T-helper 1 cell treated with Interleukin-12 subunit alpha and Interleukin-12 subunit beta and Interleukin-4 antibody, amounts not matched to agents 30 ng/mL and 1 ng/mL, for 36 hours (primary cell): ENCODE results near the gene SLC16A1. TPM values are rescaled to one million over a fixed set of nuclear protein-coding genes. Genes with fewer than 3 reads are reported as not detected.
"Not testable (repeated sequence)": the region's sequence is repeated elsewhere in the genome, so short reads cannot be mapped to it uniquely, and the experiment has no call there.

Source experiments
- intact Hi-C: fragments of 100-400 bp; cut with micrococcal nuclease; formaldehyde crosslinking; loops from one replicate; pipeline ENCODE4 v1.15.1; 2024
- total RNA-seq: library from RNA; stranded (reverse); gene quantifications from 2 replicates; pipeline ENCODE4 v1.2.3, GENCODE V29; 2022

The SLC16A1 gene
- total RNA-seq, 1 donor from 2014 or later, result 47.7 TPM

DNA sequence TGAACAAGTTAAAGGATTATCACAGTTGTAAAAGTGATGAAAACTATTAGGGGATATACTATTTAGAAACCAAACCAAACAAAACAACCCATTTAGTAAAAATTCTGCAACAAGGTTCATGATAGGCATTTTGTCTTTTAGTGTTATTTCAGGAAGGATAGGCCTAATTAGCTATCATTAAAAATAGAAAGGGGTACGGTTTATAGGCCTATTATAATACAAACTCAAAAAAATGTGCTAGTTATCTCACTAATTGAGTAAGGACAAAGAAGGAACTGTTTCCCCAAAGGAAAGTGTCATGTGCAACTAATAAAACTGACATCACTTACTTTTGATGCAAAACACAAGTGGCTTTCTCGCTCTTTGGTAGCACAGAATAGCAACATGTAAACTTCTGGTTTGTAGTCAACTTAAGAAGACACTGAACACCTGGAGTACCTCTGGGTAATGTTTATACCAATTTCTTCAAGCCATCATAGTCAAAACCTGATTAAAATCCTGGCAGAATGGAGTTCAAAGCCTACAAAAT is 28.5 kb downstream of the SLC16A1 start:
- intact Hi-C loops, result no loop called here

DNA sequence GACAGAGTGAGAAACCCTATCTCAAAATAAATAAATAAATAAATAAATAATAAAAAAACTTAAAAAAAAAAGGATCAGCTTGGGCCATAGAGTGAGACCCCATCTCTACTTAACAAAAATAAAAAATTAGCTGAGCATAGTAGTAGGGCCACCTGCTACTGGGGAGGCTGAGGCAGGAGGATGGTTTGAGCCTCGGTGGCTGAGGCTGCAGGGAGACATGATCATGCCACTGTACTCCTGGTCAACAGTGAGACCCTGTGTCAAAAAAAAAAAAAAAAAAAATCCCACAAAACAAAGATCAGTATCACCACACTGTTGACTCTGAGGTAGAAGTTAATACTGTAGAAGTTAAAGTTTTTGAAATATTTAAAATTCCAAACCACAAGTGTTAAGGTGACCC is 29.1 kb downstream of the SLC16A1 start:
- intact Hi-C loops, result no loop called here

DNA sequence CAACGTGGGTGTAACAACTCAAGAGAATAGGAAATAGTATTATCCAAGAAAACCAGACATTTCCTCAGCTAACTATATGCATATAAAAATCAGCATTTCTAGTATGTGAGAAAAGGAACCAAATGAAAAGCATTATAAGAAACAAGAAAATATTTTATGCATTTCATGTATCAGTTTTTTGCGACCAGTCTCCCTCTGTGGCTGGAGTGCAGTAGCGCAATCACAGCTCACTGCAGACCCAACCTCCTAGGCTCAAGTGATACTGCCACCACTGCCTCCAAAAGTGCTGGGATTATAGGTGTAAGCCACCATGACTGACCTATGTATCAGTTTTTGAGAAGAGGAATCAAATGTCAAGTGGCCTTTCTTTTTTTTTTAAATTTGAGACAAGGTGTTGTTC is 31.0 kb downstream of the SLC16A1 start:
- intact Hi-C loops, result no loop called here

DNA sequence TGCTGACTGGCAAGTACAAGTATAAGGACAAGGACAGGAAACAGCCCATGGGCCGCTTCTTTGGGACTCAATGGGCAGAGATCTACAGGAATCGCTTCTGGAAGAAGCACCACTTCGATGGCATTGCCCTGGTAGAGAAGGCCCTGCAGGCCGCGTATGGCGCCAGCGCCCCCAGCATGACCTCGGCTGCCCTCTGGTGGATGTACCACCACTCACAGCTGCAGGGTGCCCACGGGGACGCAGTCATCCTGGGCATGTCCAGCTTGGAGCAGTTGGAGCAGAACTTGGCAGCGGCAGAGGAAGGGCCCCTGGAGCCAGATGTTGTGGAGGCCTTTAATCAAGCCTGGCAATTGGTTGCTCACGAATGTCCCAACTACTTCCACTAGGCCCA is 32.0 kb downstream of the SLC16A1 start:
- intact Hi-C loops, result no loop called here

DNA sequence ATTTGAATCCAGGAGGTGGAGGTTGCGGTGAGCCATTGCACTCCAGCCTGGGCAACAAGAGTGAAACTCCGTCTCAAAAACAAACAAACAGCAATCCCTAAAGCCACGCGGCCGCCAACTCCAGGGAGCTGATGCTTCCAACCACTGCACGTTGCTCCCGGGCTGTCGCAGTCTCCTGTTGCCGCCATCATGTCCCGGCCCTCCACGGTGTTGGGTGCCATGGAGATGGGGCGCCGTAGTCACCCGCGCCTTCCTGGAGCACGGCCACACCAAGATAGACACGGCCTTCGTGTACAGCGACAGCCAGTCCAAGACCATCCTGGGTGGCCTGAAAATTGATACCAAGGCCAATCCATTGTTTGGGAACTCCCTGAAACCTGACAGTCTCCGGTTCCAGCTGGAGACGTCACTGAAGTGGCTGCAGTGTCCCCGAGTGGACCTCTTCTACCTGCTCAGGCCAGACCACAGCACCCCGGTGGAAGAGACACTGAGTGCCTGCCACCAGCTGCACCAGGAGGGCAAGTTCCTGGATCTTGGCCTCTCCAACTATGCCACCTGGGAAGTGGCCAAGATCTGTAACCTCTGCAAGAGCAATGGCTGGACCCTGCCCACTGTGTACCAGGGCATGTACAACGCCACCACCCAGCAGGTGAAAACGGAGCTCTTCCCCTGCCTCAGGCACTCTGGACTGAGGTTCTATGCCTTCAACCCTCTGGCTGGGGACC is 32.6 kb downstream of the SLC16A1 start:
- intact Hi-C loops, result no loop called here

DNA sequence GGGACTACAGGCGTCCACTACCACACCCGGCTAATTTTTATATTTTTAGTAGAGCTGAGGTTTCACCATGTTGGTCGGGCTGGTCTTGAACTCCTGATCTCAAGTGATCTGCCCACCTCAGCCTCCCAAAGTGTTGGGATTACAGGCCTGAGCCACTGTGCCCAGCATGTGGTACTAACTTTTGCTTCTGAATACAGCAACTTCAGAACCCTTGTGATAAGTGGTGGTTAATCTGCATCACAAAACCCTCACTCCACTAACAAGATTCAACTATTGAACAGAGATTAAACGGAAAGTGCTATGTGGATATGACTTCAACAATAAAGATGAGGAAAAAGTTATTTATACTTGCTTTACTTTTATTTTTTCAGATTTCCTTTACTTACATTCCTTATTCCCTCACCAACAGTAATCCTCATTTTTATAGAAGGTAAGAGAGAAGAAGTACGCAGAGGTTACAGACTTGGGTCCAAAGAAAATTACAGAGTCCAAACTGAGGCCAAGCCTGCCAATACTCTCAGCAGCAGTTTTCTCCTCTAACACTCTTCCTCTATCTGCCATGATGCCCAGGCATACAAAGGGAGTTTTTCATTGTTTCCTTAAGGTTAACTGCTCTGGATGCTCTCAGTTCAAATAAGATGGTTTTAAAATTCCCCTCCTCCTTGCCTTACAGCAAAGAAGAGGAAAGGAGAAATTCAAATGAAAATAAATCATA is 44.3 kb downstream of the SLC16A1 start:
- intact Hi-C loops, result no loop called here

DNA sequence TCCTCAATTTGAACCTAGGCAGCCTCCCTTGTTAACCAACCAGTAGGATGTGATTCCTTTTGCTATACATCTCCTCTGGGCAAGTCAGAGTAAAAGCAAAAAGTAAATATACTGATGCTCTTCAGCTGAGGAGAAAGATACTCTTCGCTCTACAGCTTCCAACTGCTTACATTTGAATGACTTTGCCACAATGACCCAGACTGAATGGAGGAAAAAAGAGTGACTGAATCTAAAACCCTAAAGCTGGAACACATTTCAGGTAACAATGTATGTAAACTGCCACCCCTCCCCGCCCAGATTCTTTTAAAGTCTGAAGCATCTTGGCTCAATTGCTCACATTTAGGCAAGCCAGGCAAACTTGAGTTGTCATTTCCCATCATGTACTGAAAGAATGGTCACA is 46.1 kb downstream of the SLC16A1 start:
- intact Hi-C loops, result no loop called here

DNA sequence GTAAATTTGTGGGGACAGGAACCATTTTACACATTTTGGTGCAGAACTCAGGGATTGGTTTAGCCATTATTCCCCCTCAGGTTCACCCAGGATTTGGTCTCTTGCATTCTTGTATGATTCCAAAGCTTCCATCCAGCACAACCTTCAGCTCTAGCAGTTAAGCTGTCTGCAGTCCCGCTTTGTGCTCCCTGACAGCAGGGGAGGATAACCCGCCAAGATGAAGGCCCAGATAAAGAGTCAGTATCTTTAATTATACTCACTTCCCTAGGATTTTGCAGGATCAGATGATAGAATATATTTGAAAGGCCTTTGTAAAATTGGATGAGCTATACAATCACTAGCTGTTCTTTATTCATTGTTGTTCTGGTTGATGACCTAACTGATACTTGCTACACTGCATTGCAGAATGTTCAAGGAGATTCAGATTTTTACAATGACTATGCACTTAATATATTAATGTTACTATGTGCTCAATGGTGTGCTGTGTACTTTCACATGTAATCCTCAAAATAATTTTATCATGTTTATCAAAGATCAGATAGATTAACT is 49.8 kb downstream of the SLC16A1 start:
- intact Hi-C loops, result no loop called here

DNA sequence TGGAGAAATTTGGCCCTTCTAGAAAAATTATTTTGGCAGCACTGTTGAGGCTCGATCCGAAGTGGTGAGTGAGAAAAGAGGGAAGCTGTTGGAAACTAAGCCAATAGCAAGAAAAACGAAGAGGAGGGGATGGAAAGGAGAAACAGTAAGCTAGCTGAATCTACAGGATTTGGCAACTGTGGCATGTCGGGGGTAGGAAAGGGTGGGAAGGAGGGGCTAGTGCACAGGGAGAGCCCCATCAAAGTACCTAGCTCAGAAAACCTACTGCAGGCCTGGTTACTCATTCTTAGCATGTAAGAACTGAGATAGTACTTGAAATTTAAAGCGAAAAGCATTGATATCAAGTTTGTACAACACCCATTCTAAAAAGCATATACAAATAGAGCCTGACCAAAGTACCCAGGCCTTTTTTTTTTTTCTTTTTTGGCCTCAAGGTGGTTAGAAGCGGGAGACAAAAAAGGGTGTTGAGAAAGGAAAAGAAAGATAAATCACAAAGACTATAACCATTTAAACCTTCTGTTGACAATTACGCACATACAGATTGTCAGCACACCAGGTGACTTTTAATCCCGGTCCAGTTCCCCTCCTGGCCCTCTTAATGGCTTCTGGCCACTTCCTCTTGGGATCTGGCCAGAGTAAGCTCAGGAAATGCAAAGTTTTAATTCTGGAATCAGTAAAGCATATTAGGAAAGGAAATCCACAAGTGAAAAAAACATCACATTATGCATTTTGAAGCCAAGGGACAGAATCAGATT is 50.4 kb downstream of the SLC16A1 start:
- intact Hi-C loops, result loop anchor here (2.0 kb wide), 2 partner anchors 49 to 189 kb away; no protein-coding TSS in a partner anchor

DNA sequence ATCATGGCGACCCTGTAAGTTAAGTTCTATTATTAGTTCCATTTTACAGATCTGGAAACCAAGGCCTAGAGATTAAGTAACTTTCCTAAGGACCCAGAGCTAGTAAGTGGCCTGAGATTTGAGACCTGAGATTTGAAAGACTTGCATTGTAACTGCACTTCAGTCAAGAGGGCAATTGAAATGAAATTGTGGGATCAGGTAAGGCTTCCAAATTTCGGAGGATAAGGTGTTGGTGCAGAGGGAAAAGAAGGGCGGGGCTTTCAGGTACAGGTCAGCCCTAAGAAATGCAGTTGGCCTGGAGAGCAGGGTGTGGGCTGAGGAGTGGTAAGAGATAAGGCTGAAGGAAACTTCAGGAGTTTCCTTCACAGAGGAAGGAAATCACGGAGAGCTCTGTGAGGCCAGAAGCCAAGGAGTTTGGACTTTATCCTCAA is 51.1 kb downstream of the SLC16A1 start:
- intact Hi-C loops, result loop anchor here (2.0 kb wide), 2 partner anchors 50 to 188 kb away; no protein-coding TSS in a partner anchor

DNA sequence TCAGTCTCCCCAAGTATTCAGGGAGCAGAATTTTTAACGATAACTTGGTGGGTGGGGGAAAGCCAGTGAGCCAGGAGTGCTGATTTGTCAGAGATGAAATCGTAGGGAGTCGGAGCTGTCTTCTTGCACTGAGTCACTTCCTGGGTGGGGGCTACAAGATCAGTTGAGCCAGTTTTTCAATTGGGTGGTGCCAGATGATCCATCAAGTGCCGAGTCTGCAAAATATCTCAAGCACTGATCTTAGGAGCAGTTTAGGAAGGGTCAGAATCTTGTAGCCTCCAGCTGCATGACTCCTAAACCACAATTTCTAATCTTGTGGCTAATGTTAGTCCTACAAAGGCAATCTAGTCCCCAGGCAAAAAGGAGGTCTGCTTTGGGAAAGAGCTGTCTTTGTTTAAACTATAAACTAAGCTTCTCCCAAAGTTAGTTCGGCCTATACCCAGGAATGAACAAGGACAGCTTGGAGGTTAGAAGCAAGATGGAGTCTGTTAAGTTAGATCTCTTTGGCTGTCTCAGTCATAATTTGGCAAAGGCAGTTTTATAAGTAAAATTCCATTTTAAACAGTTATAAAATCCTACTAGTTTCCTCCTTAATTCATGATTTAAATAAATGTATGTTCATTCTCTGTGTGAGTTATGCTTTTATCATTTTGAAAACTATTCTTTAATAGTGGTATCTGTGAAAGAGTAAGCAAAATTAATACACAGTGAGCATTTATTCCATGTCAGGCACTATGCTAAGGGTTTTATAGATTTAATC is 51.7 kb downstream of the SLC16A1 start:
- intact Hi-C loops, result loop anchor here (2.0 kb wide), 2 partner anchors 51 to 187 kb away; no protein-coding TSS in a partner anchor

DNA sequence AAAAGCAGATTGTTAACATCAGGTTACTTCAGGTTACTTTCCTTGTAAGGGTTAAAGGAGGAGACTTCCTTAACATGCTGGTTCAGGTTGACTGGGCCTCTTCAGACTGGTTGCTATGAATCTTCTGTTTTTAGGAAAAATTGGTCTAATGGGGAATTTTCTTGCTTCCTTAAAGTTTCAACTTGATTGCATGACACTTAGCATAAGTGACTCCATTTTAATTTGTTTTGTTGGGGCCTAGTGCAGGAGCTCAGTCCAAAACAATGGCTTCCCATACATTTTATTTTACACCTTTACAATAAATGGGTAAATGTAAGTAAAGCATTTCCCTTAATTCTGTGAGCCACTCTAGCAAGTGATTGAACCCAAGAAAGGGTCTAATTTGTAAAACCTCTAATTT is 53.8 kb downstream of the SLC16A1 start:
- intact Hi-C loops, result no loop called here

DNA sequence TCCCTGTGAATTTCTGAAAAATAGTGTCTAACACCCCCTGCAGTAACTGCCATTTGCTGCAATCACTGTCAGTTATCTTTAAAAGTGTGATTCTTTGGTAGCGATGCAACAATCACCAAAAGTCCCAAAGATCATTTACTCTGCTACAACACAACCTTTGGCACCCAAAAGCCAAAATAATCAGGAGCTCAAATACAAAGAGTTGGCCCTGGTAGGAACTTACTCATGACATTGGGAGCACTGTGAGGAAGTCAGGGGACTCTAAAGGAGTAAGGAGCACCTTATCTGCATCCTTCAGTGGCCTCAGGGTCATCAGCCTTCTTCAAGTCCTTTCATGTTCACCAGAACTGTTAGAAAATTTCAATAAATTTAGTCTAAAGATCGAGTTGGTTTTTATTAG is 54.6 kb downstream of the SLC16A1 start:
- intact Hi-C loops, result no loop called here

DNA sequence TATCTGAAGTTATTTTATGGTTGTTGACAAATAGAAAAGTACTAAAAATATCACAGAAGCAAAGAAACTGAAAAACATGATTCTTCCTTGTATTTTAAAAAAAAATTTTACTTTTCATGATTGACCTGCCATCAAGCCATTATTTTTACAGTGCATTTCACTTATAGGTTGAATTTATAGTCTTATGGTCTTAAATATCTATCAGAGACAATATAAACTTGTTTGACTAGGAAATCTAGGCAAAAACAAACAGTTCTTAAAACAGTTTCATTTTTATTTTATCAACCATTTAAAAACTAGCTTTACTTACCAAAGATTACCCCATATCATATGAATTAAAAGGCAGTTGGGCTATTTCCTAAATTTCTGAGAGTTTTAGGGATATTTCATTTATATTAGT is 59.2 kb downstream of the SLC16A1 start:
- intact Hi-C loops, result no loop called here

DNA sequence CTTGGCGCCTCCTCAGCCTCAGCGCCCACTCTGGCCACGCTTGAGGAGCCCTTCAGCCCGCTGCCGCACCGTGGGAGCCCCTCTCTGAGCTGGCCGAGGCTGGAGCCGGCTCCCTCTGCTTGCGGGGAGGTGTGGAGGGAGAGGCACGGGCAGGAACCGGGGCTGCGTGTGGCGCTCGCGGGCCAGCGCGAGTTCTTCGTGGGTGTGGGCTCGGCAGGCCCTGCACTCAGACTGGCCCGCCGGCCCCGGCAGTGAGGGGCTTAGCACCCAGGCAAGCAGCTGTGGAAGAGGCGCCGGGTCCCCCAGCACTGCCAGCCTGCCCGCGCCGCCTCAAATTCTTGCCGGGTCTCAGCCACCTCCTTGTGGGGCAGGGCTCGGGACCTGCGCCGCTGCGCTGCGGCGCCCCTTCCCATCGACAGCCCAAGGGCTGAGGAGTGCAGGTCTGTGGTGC is 61.4 kb downstream of the SLC16A1 start:
- intact Hi-C loops, result no loop called here

DNA sequence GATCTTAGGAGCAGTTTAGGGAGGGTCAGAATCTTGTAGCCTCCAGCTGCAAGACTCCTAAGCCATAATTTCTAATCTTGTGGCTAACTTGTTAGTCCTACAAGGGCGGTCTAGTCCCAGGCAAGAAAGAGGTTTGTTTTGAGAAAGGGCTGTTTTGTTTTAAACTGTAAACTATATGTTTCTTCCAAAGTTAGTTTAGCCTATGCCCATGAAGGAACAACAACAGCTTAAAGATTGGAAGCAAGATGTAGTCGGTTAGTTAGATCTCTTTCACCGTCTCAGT is 62.0 kb downstream of the SLC16A1 start:
- intact Hi-C loops, result no loop called here

DNA sequence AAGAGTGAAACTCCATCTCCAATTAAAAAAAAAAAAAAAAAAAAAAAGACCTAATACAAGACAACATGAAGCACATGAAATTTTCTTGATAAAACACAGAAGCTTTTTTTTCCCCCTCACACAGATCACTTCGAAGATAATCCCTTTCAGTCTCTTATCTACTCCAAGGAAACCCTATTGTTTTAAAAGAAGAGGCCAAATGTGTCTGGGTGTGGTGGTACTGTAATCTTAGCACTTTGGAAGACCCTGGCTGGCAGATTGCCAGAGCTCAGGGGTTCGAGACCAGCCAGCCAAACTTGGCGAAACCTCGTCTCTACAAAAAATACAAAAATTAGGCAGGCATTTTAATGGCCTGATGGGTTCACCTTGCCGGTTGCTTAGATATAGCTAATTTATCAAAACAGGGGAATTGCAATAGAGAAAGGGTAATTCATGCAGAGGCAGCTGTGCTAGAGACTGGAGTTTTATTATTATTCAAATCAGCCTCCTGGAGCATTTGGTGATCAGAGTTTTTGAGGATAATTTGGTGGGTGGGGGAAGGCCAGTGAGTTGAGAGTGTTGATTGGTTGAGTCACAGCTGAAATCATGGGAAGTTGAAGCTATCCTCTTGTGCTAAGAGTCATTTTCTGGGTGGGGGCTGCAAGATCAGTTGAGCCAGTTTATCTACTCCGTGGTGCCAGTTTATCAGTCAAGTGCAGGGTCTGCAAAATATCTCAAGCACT is 62.5 kb downstream of the SLC16A1 start:
- intact Hi-C loops, result no loop called here

DNA sequence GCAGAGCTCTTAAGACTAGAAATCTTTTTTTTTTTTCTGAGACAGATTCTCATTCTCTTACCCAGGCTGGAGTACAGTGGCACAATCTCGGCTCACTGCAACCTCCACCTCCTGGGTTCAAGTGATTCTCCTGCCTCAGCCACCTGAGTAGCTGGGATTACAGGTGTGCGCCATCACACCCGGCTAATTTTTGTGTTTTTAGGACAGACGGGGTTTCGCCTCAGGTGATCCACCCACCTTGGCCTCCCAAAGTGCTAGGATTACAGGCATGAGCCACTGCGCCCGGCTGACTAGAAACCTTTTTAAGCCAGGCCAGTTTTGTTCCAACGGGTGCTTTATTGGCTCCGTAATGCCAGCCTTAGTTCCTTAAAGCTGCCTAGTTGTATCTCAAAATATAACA is 66.1 kb downstream of the SLC16A1 start:
- intact Hi-C loops, result not testable (repeated sequence)

DNA sequence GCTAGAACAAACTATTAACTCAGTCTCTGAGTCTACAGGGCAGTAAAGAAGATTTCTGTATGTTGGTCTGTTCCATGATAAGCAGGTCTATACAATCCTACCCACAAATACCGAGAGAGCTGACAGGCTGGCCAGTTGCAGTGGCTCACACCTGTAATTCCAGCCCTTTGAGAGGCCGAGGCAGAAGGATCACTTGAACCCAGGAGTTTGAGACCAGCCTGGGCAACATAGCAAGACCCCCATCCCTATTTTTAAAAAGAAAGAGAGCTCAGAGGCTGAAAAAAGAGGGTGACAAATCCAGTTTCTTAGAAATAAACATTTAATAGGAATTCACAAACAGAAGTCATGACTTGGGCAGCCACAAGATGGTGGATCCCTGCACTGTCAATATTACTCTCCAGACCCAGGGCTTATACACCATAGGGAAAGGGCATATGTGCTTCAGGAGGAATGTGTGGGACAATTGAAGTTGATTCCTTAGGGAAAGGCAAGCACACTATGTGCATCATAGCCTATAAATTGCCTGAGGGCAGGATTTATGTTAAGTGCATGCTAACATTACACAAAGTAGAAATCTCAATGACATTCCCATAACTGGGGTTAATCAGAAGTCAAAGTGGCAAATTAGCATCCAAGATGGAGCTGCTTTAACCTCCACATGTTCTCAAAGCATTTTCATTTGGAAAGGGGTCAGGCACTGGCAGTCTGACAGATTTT is 66.8 kb downstream of the SLC16A1 start:
- intact Hi-C loops, result no loop called here

DNA sequence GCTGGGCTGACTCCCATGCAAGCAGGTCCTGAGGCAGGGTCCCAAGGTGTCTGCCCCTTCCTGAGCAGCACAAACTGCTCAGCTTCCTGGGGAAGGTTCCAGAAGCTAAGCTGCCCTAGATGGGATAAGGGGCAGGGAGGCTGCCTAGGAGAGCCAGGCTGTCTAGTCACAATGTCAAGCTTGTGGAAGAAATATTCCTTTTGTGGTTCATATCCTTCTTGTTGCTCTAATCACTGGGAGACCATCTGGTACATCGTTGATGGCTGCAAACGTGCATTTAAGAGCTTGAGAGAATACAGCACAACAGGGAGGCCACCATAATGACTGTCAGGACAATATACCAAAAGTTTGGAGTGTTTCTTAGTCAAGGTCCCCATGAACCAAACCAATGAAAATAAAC is 67.4 kb downstream of the SLC16A1 start:
- intact Hi-C loops, result no loop called here
